ENCODE results near the gene GMNC. TPM values are rescaled to one million over a fixed set of nuclear protein-coding genes. Genes with fewer than 3 reads are reported as not detected.

The GMNC gene
- total RNA-seq, 1 experiment from 2014 or later = 0.27 TPM

DNA sequence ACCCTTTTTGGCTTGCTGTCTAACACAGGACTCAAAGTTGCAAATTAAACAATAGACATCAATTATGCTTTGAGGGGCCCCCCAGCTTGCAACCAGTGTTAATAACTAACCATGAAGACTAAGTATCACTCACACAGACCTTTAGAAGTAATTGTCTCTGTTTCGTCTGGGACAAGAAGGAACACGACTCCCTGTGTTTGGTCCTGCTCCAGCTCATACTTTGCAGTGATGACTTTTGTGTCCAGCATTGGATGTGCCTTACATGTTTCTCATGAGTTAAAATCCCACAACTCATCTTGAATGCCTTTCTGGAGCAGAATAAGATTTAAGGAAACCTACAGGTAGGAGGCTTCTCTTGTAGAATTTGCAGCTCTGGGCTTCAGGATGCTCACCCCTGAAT lies 53.1 kb downstream of the GMNC start:
- no peak for ATAC-seq
- ChIA-PET RAD21 (ENCODE audit: low non-redundant PET in 1 of 2, low total read pairs in 2 of 2, uncharacterized antibody in 2 of 2, unreplicated experiment in 2 of 2) (no interaction called here), POLR2A (no interaction called here), CTCF (no interaction called here)
- BruUV-seq (replicated peaks) = no TSS peak
- Histone ChIP-seq H3K27ac (ENCODE audit: low read depth, low read length) (no peak overlapping the region), H3K9ac (ENCODE audit: low read length) (no peak overlapping the region), H3K4me1 (ENCODE audit: control insufficient read depth in 1 of 2, insufficient read depth in 2 of 2, low read length in 2 of 2) (no peaks in the 10 kb centered on the region), H3K79me2 (ENCODE audit: insufficient read depth, low read length) (no peaks in the 10 kb centered on the region), H3K36me3 (ENCODE audit: control insufficient read depth in 1 of 2, insufficient read depth in 2 of 2, low read length in 2 of 2) (no peaks in the 10 kb centered on the region), H3K4me2 (ENCODE audit: low read length) (no peak overlapping the region), H3K4me3 (replicated peaks in 1 of 2; ENCODE audit: low read depth in 1 of 2, low read length in 2 of 2) (no peak overlapping the region), H3K9me2 (ENCODE audit: insufficient read depth) (no peaks in the 10 kb centered on the region), H4K20me1 (ENCODE audit: insufficient read depth) (no peaks in the 10 kb centered on the region), H2AFZ (ENCODE audit: low read depth, low read length, poor library complexity, severe bottlenecking) (no peak overlapping the region), H3K27me3 (ENCODE audit: insufficient read depth, low read length) (no peaks in the 10 kb centered on the region), H3K9me3 (ENCODE audit: control insufficient read depth in 1 of 2, insufficient read depth in 1 of 2, low read depth in 1 of 2, low read length in 2 of 2) (no peaks in the 10 kb centered on the region)
- no peak for DNase-seq (ENCODE audit: low read depth, low spot score)
- TF ChIP-seq YY1 (IDR thresholded peaks at IDR 0.05; ENCODE audit: extremely low read depth, insufficient replicate concordance, low read depth, low read length) (no peak), POLR2A (IDR thresholded peaks at IDR 0.05; ENCODE audit: borderline replicate concordance, extremely low read depth, insufficient read depth, insufficient read length) (no peak), EZH2phosphoT487 (IDR thresholded peaks at IDR 0.05; ENCODE audit: borderline replicate concordance) (no peak), ELF1 (IDR thresholded peaks at IDR 0.05; ENCODE audit: borderline replicate concordance, low read depth) (no peak), RAD21 (IDR thresholded peaks at IDR 0.05; ENCODE audit: low read depth) (no peak), JUND (IDR thresholded peaks at IDR 0.05) (no peak), SIN3A (IDR thresholded peaks at IDR 0.05; ENCODE audit: low read depth) (no peak), EZH2 (IDR thresholded peaks at IDR 0.05) (no peak), FOSL1 (IDR thresholded peaks at IDR 0.05; ENCODE audit: low read depth) (no peak), POLR2AphosphoS5 (IDR thresholded peaks at IDR 0.05; ENCODE audit: low read depth, low read length) (no peak), SRF (IDR thresholded peaks at IDR 0.05; ENCODE audit: low read depth) (no peak), TCF7L2 (IDR thresholded peaks at IDR 0.05; ENCODE audit: borderline replicate concordance, extremely low read depth, insufficient read depth, insufficient read length) (no peak), CEBPB (IDR thresholded peaks at IDR 0.05; ENCODE audit: low read depth) (no peak), SP1 (IDR thresholded peaks at IDR 0.05; ENCODE audit: low read depth) (no peak), ZNF274 (IDR thresholded peaks at IDR 0.05; ENCODE audit: low read depth, low read length) (no peak)
- TF ChIP-seq, protein P1, sequence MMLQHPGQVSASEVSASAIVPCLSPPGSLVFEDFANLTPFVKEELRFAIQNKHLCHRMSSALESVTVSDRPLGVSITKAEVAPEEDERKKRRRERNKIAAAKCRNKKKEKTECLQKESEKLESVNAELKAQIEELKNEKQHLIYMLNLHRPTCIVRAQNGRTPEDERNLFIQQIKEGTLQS (IDR thresholded peaks at IDR 0.05) = no peak
- TF ChIP-seq, protein P2, sequence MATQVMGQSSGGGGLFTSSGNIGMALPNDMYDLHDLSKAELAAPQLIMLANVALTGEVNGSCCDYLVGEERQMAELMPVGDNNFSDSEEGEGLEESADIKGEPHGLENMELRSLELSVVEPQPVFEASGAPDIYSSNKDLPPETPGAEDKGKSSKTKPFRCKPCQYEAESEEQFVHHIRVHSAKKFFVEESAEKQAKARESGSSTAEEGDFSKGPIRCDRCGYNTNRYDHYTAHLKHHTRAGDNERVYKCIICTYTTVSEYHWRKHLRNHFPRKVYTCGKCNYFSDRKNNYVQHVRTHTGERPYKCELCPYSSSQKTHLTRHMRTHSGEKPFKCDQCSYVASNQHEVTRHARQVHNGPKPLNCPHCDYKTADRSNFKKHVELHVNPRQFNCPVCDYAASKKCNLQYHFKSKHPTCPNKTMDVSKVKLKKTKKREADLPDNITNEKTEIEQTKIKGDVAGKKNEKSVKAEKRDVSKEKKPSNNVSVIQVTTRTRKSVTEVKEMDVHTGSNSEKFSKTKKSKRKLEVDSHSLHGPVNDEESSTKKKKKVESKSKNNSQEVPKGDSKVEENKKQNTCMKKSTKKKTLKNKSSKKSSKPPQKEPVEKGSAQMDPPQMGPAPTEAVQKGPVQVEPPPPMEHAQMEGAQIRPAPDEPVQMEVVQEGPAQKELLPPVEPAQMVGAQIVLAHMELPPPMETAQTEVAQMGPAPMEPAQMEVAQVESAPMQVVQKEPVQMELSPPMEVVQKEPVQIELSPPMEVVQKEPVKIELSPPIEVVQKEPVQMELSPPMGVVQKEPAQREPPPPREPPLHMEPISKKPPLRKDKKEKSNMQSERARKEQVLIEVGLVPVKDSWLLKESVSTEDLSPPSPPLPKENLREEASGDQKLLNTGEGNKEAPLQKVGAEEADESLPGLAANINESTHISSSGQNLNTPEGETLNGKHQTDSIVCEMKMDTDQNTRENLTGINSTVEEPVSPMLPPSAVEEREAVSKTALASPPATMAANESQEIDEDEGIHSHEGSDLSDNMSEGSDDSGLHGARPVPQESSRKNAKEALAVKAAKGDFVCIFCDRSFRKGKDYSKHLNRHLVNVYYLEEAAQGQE (IDR thresholded peaks at IDR 0.05; ENCODE audit: low read depth) = no peak
- TF ChIP-seq, protein P3, sequence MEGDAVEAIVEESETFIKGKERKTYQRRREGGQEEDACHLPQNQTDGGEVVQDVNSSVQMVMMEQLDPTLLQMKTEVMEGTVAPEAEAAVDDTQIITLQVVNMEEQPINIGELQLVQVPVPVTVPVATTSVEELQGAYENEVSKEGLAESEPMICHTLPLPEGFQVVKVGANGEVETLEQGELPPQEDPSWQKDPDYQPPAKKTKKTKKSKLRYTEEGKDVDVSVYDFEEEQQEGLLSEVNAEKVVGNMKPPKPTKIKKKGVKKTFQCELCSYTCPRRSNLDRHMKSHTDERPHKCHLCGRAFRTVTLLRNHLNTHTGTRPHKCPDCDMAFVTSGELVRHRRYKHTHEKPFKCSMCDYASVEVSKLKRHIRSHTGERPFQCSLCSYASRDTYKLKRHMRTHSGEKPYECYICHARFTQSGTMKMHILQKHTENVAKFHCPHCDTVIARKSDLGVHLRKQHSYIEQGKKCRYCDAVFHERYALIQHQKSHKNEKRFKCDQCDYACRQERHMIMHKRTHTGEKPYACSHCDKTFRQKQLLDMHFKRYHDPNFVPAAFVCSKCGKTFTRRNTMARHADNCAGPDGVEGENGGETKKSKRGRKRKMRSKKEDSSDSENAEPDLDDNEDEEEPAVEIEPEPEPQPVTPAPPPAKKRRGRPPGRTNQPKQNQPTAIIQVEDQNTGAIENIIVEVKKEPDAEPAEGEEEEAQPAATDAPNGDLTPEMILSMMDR (IDR thresholded peaks at IDR 0.05 in 2 of 3, conservative IDR thresholded peaks at IDR 0.05 in 1 of 3; ENCODE audit: borderline replicate concordance in 1 of 3, insufficient read depth in 1 of 3, low read depth in 2 of 3, low read length in 2 of 3) = no peak
- intact Hi-C loops (cut with micrococcal nuclease) = no loop called here

Measured in HCT116 (cell line).